Spinal cord (tissue), 10 donors: Measurements from ENCODE around the gene CCL2. TPM values are rescaled to one million over a fixed set of nuclear protein-coding genes. Genes with fewer than 3 reads are reported as not detected.

Source experiments
- DNase-seq, 6 donors: peaks; one replicate each; pipeline versions ENCODE4 v3.0.0 to v3.0.0-alpha.2; 2013 to 2015; ENCODE audit warnings: low spot score in 6 of 6, low read depth in 4 of 6
- H3K27ac ChIP-seq: one replicate; pipeline ENCODE4 v1.5.1; 2013; ENCODE audit warnings: low read depth, low read length, control low read depth
- H3K27me3 ChIP-seq: one replicate; pipeline ENCODE4 v1.6.1; 2013; ENCODE audit warnings: low read length; ENCODE audit not compliant: control insufficient read depth, insufficient read depth
- H3K36me3 ChIP-seq: one replicate; pipeline ENCODE4 v1.6.1; 2013; ENCODE audit warnings: low read length; ENCODE audit not compliant: control insufficient read depth, insufficient read depth
- H3K4me1 ChIP-seq: one replicate; pipeline ENCODE4 v1.6.1; 2013; ENCODE audit warnings: low read length; ENCODE audit not compliant: control insufficient read depth, insufficient read depth
- H3K4me3 ChIP-seq: one replicate; pipeline ENCODE4 v1.5.1; 2013; ENCODE audit warnings: low read depth, low read length, control low read depth
- H3K9me3 ChIP-seq: one replicate; pipeline ENCODE4 v1.6.1; 2013; ENCODE audit warnings: low read length; ENCODE audit not compliant: control insufficient read depth, insufficient read depth
- WGBS: methylation state at CpG from one replicate; pipeline ENCODE4 v1.1.5; 2013; ENCODE audit warnings: missing lambda C conversion rate; ENCODE audit not compliant: insufficient coverage; 5-methylcytosine and 5-hydroxymethylcytosine counted together
- polyA plus RNA-seq, 2 donors: library from polyadenylated mRNA; unstranded; fragments of 120-200 nt; gene quantifications; one replicate each; pipeline ENCODE4 v1.2.1, GENCODE V29; 2013; ENCODE audit not compliant: insufficient read length in 2 of 2
- total RNA-seq, 2 donors: library from RNA; depleted of rRNA in 1 of 2; stranded (reverse); fragments of 120-200 nt in 1 of 2; fragments of >200 nt in 1 of 2; gene quantifications; one replicate each; pipeline versions ENCODE4 v1.2.3 to v1.2.4, GENCODE V29; 2013 to 2014
- donor health status: healthy.

CCL2 gene
- total and polyA plus RNA-seq, 4 donors = 7.7 to 37.1 (median 12.3) TPM

DNA sequence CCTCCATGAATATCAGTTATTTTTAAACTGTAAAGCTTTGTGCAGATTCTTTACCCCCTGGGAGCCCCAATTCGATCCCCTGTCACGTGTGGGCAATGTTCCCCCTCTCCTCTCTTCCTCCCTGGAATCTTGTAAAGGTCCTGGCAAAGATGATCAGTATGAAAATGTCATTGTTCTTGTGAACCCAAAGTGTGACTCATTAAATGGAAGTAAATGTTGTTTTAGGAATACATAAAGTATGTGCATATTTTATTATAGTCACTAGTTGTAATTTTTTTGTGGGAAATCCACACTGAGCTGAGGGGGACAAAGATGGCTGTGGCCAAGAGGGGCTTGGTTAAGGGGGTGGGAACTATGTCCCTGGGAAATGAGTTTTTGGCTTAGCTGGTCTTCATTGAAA lies 32.8 kb downstream of the CCL2 start:
- Histone ChIP-seq H3K4me1 (no peaks in the 10 kb centered on the region), H3K27ac (no peak overlapping the region), H3K9me3 (no peaks in the 10 kb centered on the region), H3K27me3 (no peaks in the 10 kb centered on the region), H3K36me3 (no peaks in the 10 kb centered on the region), H3K4me3 (no peak overlapping the region)
- WGBS = no CpG with 5 or more reads among the region's 2 CpGs
- no peak for DNase-seq

DNA sequence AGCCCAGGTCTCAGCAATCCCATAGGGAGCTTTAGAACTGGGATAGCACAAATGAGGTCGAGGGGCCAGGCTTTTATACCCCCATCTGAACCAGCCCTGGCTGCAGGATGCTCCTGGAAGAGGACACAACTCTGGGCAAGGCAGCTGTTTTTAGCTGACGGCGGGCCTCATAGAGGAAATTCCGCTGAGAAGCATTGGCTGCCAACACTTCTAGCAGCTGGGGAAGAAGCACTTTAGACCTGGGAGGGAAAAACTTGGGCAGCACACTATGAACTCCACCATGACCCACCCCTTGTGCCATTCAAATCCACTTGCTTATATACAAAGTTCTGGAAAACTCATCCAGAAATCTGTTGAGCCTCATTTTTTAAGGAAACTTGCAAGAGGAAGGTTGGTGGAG lies 35.5 kb downstream of the CCL2 start:
- 66% methylated on average over 4 of the region's 4 CpGs for WGBS
- Histone ChIP-seq H3K9me3 (no peaks in the 10 kb centered on the region), H3K36me3 (no peaks in the 10 kb centered on the region), H3K27ac (no peak overlapping the region), H3K4me3 (no peak overlapping the region), H3K27me3 (no peaks in the 10 kb centered on the region), H3K4me1 (no peaks in the 10 kb centered on the region)
- no peak for DNase-seq

DNA sequence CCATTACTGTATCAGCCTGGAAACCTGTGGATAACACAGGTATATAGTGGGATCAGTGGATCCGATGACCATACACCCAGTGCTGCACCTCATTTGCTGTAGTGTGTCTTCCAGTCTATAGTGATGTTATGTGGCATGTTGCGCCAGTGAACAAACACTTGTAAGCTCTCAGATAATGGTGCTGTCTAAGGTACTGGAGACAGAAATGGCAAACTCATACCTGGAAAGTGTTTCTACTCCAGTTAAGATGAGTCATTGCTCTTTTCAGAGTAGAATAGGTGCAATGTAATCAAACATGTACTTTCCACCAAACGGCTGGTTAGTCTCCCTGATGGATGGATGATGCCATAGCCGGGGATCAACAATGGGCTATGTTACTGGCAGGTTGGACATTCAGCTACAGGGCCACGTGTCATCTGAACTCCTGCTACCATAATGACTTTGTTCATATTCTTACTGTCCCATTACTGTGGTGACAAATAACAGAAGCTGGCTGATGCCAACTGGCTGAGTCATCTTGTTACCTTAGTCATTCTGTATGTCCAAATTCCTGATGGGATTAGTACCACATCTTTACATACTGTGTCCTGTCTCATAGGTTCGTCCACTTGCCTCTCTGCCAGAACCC lies 36.8 kb downstream of the CCL2 start:
- 75% methylated on average over 5 of the region's 6 CpGs for WGBS
- no peak overlapping the region for H3K4me3 ChIP-seq

DNA sequence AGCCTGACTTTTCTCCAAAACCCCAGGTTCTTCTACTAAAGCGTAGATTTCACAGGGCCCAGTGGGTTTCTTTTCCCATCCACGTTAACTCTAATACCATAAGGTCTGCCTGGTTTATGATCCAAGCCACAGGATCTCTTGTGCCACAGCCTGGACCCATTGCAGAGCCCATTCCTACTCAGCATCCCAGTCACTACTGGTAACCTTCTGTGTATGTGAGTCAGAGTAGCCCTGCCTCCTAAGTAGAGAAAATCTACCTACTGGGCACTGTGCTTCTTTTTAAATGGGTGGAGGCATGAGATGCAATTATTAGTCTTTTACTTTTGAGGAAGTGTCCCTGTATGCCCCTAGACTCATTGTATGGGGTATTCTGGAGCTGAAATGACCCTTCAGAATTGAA lies 43.9 kb downstream of the CCL2 start:
- WGBS = 100% methylated on average over 2 of the region's 2 CpGs
- Histone ChIP-seq H3K27ac (no peak overlapping the region), H3K9me3 (no peaks in the 10 kb centered on the region), H3K27me3 (no peaks in the 10 kb centered on the region), H3K4me1 (no peaks in the 10 kb centered on the region), H3K36me3 (no peaks in the 10 kb centered on the region), H3K4me3 (no peak overlapping the region)
- DNase-seq = no peak

More for the DNA sequence above, 36.8 kb downstream of the CCL2 start:
- DNase-seq = no peak
- Histone ChIP-seq H3K36me3 (no peaks in the 10 kb centered on the region), H3K27ac (no peak overlapping the region), H3K27me3 (no peaks in the 10 kb centered on the region), H3K9me3 (no peaks in the 10 kb centered on the region), H3K4me1 (no peaks in the 10 kb centered on the region)

DNA sequence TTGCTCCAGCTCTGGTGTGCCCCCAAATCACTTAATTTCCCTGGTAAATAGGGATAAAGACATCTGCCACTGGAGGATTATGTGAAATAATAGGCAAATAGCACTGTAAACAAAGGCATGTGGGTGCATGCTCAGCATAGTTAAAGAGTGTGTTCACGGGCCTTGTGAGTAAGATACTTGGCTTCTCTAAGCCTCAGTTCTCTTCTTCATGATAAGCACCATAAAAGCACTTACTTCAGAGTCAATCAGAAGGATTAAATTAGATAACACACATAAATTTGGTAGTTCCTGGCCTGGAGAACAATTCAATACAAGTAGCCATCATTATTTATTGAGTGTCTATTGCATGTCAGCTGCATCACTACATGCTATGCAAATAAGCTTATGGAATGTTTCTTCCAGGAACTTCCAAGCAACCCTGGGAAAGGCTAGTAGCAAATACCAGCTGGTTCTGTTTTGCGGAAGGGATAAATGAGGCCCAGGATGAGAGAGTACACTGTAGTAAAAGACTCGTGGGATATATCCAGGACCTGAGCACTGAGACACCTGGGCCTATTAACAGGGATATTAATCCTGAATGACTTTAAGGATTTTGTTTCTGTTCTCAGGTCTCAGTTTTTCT lies 45.0 kb downstream of the CCL2 start:
- no peaks in the 10 kb centered on the region for H3K27me3 ChIP-seq
- 80% methylated on average over 2 of the region's 3 CpGs for WGBS
- H3K4me3 ChIP-seq = no peak overlapping the region
- H3K9me3 ChIP-seq = no peaks in the 10 kb centered on the region
- DNase-seq = no peak
- no peaks in the 10 kb centered on the region for H3K4me1 ChIP-seq
- no peaks in the 10 kb centered on the region for H3K36me3 ChIP-seq
- H3K27ac ChIP-seq = no peak overlapping the region

DNA sequence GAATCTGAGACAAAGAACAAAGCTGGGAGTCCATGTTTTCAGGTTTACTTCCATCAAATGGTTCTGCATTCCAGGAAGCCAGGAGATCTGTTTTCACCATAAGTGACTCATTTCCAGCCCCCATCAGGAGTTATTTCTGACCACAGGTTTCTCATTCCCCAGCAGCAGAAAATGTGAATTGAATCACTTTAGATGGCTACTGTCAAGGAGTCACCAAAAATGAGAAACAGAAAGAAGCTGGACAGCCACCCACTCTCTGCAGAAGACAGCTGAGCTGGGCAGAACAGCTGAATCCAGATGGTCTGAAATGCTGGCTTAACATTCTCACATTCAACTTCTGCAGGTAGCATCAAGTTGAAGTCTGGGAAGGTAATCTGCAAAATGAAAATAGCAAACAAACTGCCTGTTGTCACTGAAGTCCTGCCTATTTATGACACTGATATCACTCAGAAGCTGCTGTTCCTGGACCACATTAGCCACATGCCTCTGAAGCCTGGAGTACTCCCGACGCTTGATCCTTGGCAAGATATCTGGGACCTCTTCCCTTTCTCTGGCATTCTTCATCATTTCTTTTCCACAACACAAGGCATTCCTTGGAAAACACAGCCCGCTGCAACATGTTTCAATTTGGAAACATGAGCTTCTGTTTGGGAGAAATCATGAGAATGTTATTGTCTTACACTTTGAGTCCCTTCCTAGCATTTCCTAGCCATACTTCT lies 45.7 kb downstream of the CCL2 start:
- no CpG with 5 or more reads among the region's 3 CpGs for WGBS
- H3K36me3 ChIP-seq = no peaks in the 10 kb centered on the region
- H3K27ac ChIP-seq = no peak overlapping the region
- no peaks in the 10 kb centered on the region for H3K27me3 ChIP-seq
- H3K4me3 ChIP-seq = no peak overlapping the region
- no peak for DNase-seq
- H3K9me3 ChIP-seq = no peaks in the 10 kb centered on the region
- H3K4me1 ChIP-seq = no peaks in the 10 kb centered on the region

DNA sequence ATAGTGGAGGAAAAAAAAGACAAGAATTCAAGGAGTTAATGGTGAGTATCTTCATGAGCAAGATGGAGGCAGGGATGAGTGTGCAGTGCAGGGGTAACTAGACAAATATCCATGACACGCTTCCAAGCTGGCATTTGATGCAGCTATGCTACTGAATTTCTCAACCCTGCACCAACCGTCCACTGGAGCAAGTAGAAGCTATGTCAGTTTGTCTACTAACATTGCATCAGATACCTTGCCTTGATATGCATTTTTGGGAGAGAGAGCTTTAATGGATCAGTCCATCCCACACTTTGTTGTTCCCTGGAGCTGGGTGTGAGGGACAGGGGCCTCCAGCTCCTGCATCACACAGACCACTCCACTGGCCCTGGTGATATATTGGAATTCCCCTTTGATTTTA lies 46.9 kb downstream of the CCL2 start:
- H3K27ac ChIP-seq = no peak overlapping the region
- H3K4me3 ChIP-seq = no peak overlapping the region
- no peaks in the 10 kb centered on the region for H3K9me3 ChIP-seq
- WGBS = 100% methylated on average over 1 of the region's 2 CpGs
- no peaks in the 10 kb centered on the region for H3K27me3 ChIP-seq
- H3K4me1 ChIP-seq = no peaks in the 10 kb centered on the region
- no peak for DNase-seq
- H3K36me3 ChIP-seq = no peaks in the 10 kb centered on the region

DNA sequence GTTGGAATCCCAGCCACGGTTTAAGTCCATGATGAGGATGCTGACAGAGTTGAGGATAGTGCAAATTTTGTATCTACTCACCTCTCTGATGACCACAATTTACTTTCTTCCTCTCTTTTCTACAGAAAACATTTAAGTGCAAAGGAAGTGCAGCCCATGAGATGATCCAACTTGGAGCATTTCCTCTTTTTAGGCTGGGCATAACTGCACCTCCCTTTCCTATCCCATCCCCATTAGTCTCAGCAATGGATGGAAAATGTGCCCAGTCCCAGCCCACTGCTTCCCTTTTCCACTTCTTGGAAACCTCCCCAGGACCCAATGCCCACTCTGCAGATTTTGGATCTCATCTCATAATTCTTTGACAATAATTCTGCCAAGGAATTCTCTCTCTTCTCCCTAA lies 47.6 kb downstream of the CCL2 start:
- WGBS = no CpG with 5 or more reads among the region's 1 CpG
- no peak for DNase-seq
- no peak overlapping the region for H3K27ac ChIP-seq
- H3K27me3 ChIP-seq = no peaks in the 10 kb centered on the region
- H3K4me3 ChIP-seq = no peak overlapping the region
- H3K9me3 ChIP-seq = no peaks in the 10 kb centered on the region
- H3K4me1 ChIP-seq = no peaks in the 10 kb centered on the region
- H3K36me3 ChIP-seq = no peaks in the 10 kb centered on the region

DNA sequence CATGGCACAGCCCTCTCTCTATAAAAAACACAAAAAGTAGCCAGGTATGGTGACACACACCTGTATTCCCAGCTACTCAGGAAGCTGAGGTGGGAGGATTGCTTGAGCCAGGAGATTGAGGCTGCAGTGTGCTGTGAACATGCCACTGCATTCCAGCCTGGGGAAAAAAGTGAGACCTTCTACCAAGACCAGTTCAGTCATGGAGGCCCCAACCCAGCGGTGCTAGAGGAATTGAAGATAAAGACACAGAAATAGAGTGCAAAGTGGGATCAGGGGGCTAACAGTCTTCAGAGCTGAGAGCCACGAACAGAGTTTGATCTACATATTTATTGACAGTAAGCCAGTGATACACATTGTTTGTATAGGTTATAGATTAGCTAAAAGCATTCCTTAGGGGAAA lies 48.5 kb downstream of the CCL2 start:
- Histone ChIP-seq H3K27ac (no peak overlapping the region), H3K4me1 (no peaks in the 10 kb centered on the region), H3K27me3 (no peaks in the 10 kb centered on the region), H3K4me3 (no peak overlapping the region), H3K9me3 (no peaks in the 10 kb centered on the region), H3K36me3 (no peaks in the 10 kb centered on the region)
- WGBS = 83% methylated on average over 2 of the region's 2 CpGs
- DNase-seq = no peak

DNA sequence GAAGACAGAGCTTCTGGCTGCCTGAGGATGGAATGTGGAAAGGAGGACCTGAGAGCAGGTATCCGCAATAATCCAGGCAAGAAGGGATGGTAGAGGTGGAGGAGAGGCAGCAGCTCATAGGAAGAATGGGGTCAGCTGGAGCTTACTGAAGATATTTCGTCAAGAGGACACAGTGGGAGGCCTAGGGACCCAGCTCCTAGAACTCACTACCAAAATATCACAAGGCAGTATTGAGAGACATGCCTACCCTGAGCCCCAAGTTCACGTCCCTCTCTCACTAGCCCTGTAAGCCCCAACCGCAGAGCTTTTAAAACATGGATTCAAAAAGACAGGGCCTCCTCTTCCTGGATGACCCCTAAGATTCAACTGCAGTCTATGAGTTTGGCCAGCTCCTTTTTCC lies 50.0 kb downstream of the CCL2 start:
- Histone ChIP-seq H3K4me3 (no peak overlapping the region), H3K4me1 (no peaks in the 10 kb centered on the region), H3K9me3 (no peaks in the 10 kb centered on the region), H3K27me3 (no peaks in the 10 kb centered on the region), H3K27ac (no peak overlapping the region), H3K36me3 (no peaks in the 10 kb centered on the region)
- WGBS = 100% methylated on average over 3 of the region's 4 CpGs
- DNase-seq = no peak
